Astrocyte of the cerebellum (primary cell): Measurements from ENCODE around the gene ZNF862.

Source experiments
- DNase-seq: peaks from one replicate; pipeline ENCODE4 v3.0.0-alpha.2; 2011; ENCODE audit warnings: low read depth
- H3K4me3 ChIP-seq: 2 replicates; pipeline ENCODE4 v1.5.1; 2011; ENCODE audit warnings: mild to moderate bottlenecking, low read depth, low read length, moderate library complexity
- in situ Hi-C: cut with HindIII; loops from 2 replicates; pipeline ENCODE4 v1.10.0; 2017; ENCODE audit warnings: low sequenced_read_pairs
- TF ChIP-seq, protein P1 (sequence below): IDR thresholded peaks from 2 replicates; pipeline ENCODE4 v1.5.1; 2012; ENCODE audit warnings: low read length, low read depth, moderate library complexity, mild to moderate bottlenecking; ENCODE audit errors: missing control alignments

Gene ZNF862

DNA sequence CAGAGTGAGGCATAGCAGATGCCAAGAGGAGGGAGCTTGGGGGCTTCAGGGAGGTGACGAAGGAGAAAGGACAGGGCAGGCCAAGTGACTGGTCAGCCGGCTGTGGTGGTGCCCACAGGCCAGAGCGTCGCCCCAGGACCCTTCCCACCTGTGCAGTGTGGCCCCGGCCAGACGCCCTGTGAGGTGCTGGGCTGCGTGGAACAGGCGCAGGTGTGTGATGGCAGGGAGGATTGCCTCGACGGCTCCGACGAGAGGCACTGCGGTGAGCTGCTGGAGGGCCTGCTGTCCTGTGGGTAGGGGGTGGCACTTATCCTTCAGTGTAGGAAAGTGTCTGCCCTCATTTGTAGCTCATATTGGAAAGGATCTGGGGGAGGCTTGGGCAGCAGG, 38.0 kb upstream of the ZNF862 start:
- no peak overlapping the region for H3K4me3 ChIP-seq
- in situ Hi-C loops, result no loop called here
- DNase-seq, result no peak
- TF ChIP-seq, protein P1, sequence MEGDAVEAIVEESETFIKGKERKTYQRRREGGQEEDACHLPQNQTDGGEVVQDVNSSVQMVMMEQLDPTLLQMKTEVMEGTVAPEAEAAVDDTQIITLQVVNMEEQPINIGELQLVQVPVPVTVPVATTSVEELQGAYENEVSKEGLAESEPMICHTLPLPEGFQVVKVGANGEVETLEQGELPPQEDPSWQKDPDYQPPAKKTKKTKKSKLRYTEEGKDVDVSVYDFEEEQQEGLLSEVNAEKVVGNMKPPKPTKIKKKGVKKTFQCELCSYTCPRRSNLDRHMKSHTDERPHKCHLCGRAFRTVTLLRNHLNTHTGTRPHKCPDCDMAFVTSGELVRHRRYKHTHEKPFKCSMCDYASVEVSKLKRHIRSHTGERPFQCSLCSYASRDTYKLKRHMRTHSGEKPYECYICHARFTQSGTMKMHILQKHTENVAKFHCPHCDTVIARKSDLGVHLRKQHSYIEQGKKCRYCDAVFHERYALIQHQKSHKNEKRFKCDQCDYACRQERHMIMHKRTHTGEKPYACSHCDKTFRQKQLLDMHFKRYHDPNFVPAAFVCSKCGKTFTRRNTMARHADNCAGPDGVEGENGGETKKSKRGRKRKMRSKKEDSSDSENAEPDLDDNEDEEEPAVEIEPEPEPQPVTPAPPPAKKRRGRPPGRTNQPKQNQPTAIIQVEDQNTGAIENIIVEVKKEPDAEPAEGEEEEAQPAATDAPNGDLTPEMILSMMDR, result no peak

DNA sequence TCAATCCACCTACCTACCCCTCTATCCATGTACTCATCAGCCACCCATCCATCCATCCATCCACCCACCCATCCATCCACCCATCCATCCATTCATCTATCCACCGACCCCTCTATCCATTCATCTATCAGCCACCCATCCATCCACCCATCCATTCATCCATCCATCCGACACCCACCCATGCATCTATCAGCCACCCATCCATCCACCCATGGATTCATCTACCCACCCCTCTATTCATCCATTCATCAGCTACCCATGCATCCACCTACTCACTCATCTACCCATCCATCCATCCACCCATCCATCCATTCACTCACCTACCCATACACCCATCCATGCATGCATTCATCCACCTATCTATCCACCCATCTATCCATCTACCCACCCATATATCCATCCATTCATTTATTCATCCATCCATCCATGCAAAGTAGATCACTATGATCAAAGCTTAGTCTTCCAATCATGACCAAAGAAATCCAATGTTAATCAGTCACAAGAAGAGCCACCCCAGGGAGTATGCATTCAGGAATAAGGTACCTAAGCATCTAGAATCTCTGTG, 37.1 kb upstream of the ZNF862 start:
- TF ChIP-seq, protein P1, result no peak
- DNase-seq, result no peak
- in situ Hi-C loops, result no loop called here
- H3K4me3 ChIP-seq, result no peak overlapping the region

DNA sequence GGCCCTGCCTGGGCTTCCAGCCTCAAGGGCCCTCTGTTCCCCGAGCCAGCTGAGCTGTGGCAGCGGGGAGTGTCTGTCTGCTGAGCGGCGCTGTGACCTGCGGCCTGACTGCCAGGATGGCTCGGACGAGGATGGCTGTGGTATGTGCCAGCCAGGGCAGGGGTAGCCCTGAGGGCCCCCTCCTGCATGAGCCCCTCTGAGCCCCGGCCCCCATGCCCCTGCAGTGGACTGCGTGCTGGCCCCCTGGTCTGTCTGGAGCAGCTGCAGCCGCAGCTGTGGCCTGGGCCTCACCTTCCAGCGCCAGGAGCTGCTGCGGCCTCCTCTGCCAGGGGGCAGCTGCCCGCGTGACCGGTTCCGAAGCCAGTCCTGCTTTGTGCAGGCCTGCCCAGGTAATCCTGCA, 36.4 kb upstream of the ZNF862 start:
- in situ Hi-C loops, result no loop called here
- no peak for DNase-seq
- TF ChIP-seq, protein P1, result no peak
- H3K4me3 ChIP-seq, result no peak overlapping the region

DNA sequence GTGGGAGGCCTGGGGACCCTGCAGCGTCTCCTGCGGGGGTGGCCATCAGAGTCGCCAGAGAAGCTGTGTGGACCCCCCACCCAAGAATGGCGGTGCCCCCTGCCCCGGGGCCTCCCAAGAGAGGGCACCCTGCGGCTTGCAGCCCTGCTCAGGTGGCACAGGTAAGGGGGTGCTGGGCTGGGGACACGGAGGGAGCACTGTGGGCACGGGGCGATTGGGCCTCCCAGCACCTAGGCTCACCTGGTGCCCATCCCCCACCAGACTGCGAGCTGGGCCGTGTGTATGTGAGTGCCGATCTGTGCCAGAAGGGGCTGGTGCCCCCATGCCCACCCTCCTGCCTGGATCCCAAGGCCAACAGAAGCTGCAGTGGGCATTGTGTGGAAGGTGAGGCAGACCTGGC, 35.2 kb upstream of the ZNF862 start:
- no peak for DNase-seq
- in situ Hi-C loops, result no loop called here
- TF ChIP-seq, protein P1, result no peak
- H3K4me3 ChIP-seq, result no peak overlapping the region

DNA sequence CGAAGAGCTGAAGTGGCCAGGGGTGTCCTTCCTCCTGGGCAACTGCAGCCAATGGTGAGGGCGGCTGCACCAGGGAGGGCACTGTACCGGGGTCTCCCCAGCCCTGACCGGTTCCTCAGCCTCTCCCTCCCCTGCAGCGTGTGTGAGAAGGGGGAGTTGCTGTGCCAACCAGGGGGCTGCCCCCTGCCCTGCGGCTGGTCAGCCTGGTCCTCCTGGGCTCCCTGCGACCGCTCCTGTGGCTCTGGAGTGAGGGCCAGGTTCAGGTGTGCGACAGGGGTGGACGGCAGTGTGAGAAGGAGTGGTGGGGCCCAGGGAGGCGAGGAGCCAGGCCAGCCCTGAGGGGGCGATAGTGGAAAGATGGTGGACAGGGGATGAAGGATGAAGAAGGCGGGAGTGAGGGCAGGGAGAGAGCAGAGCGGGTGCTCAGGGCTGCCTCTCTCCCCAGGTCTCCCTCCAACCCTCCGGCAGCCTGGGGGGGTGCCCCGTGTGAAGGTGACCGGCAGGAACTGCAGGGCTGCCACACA, 34.6 kb upstream of the ZNF862 start:
- in situ Hi-C loops, result no loop called here
- TF ChIP-seq, protein P1, result no peak
- DNase-seq, result no peak
- H3K4me3 ChIP-seq, result no peak overlapping the region

DNA sequence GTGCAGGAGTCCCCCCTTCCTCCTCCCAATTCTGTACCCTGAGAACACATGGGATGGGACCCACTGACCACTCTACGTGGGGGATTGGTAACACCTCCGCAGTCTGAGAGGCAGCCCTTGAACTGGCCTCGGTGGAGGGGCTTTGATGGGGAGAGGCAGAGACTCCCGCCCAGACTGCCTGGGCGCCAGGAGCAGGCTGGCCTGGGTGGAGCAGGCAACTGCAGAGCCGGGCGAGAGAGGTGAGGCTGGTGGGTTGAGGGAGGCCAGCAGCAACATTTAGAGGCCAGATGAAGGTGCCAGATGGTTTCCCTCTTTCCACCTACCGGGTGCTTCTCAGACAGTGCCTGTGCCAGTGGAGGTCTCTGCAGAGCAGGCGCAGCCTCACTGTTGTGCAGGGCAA, 34.1 kb upstream of the ZNF862 start:
- in situ Hi-C loops, result no loop called here
- DNase-seq, result no peak
- TF ChIP-seq, protein P1, result no peak
- no peak overlapping the region for H3K4me3 ChIP-seq
